Fibroblast of lung (primary cell): ENCODE measurements around the gene PCDHGA1.

Experiments
- EZH2 ChIP-seq: IDR thresholded peaks from 2 replicates; pipeline ENCODE4 v1.5.1; 2012; ENCODE audit warnings: low read length, control low read depth, mild to moderate bottlenecking; ENCODE audit errors: missing control alignments
- TF ChIP-seq, protein P1 (sequence below), 2 donors: IDR thresholded peaks in 1 of 2; conservative IDR thresholded peaks in 1 of 2; 1 replicate in 1 of 2; 2 replicates in 1 of 2; pipeline ENCODE4 v1.5.1; 2011 to 2012; ENCODE audit warnings: low read length in 2 of 2, control low read depth in 1 of 2, inconsistent platforms in 1 of 2, low read depth in 1 of 2, mild to moderate bottlenecking in 1 of 2

- TF ChIP-seq, protein P1, sequence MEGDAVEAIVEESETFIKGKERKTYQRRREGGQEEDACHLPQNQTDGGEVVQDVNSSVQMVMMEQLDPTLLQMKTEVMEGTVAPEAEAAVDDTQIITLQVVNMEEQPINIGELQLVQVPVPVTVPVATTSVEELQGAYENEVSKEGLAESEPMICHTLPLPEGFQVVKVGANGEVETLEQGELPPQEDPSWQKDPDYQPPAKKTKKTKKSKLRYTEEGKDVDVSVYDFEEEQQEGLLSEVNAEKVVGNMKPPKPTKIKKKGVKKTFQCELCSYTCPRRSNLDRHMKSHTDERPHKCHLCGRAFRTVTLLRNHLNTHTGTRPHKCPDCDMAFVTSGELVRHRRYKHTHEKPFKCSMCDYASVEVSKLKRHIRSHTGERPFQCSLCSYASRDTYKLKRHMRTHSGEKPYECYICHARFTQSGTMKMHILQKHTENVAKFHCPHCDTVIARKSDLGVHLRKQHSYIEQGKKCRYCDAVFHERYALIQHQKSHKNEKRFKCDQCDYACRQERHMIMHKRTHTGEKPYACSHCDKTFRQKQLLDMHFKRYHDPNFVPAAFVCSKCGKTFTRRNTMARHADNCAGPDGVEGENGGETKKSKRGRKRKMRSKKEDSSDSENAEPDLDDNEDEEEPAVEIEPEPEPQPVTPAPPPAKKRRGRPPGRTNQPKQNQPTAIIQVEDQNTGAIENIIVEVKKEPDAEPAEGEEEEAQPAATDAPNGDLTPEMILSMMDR (conservative IDR thresholded peaks at IDR 0.05 in 1 of 2, IDR thresholded peaks at IDR 0.05 in 1 of 2; ENCODE audit: low read depth in 1 of 2, low read length in 2 of 2) = no peak
- TF ChIP-seq EZH2 = no peak
Measured at GRCh38 chr5:141528291-141528984, 198.1 kb downstream of the PCDHGA1 start.
